D721Med (cell line): ENCODE data around the gene STRADB.

Source experiments
- DNase-seq: peaks from one replicate; pipeline ENCODE4 v3.0.0; 2011; ENCODE audit warnings: low spot score; ENCODE audit not compliant: insufficient read length
- FAIRE-seq: peaks from 2 replicates; lab custom pipeline; 2011; peaks lifted over from hg19 to GRCh38; lab: Jason Lieb, UNC
- CTCF ChIP-seq: IDR thresholded peaks from 2 replicates; pipeline ENCODE4 v1.5.1; 2012; ENCODE audit warnings: mild to moderate bottlenecking, control low read depth; ENCODE audit not compliant: insufficient read depth; ENCODE audit errors: missing control alignments

STRADB gene

GRCh38 chr2:201517094-201517493 is 65.6 kb downstream of the STRADB start:
- DNase-seq (no peak), FAIRE-seq (no peak)
- no peak for TF ChIP-seq CTCF

GRCh38 chr2:201520201-201520600 is 68.7 kb downstream of the STRADB start:
- TF ChIP-seq CTCF = no peak
- FAIRE-seq = no peak
- DNase-seq = no peak

- no peak for TF ChIP-seq CTCF
- FAIRE-seq (no peak), DNase-seq (no peak)
Observed at GRCh38 chr2:201522965-201523364, 71.4 kb downstream of the STRADB start.

GRCh38 chr2:201523506-201523905 is 72.0 kb downstream of the STRADB start:
- no peak for DNase-seq
- FAIRE-seq = no peak

More at GRCh38 chr2:201523506-201523905, 72.0 kb downstream of the STRADB start:
- TF ChIP-seq CTCF = no peak
